DMS153 treated with DMSO at 0.1 percent for 48 hours (cell line): ENCODE measurements around the gene CLDN24.

ENCODE experiments used
- DNase-seq: peaks from one replicate; lab custom pipeline; 2025; ENCODE audit not compliant: unreplicated experiment; lab: John Stamatoyannopoulos, UW

CLDN24 gene

DNA sequence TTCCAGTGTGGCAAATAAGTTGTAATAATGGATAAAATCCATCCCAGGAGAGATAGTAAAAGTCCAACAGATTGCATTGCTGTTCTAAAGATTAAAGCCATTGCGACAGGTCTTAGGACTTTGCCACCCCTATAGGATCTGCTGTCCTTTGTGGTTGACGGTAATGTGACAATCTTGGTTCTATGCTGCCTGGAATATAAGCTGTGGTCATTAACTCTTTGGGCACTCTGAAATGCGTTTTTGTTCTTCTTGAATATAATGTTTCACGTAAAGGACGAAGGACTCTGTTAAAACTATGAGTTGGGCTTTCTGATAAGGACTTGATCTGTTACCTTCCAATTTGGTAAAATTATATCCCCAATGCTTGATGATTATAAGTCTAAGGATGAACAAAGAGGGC is at the start of gene CLDN24:
Gene CLDN24, minus strand, starts transcription at position 101 of the 400 bp plus-strand sequence. Its CDS starts 0 bp downstream, at position 101.
- no peak for DNase-seq

- no peak for DNase-seq
These were observed 48.6 kb upstream of the CLDN24 start for GRCh38 chr4:183370786-183371185.

GRCh38 chr4:183369073-183369472 is 46.8 kb upstream of the CLDN24 start:
- no peak for DNase-seq

GRCh38 chr4:183366206-183366835 is 44.1 kb upstream of the CLDN24 start:
- no peak for DNase-seq

GRCh38 chr4:183364025-183364424 is 41.8 kb upstream of the CLDN24 start:
- DNase-seq, result no peak

- DNase-seq, result no peak
These were observed 40.8 kb upstream of the CLDN24 start for GRCh38 chr4:183362916-183363542.

GRCh38 chr4:183362036-183362435 is 39.8 kb upstream of the CLDN24 start:
- DNase-seq, result no peak

GRCh38 chr4:183360161-183360919 is 38.1 kb upstream of the CLDN24 start:
- DNase-seq, result no peak

GRCh38 chr4:183358215-183358755 is 36.1 kb upstream of the CLDN24 start:
- DNase-seq, result no peak

- DNase-seq, result peak; percentile 49
These were observed 34.9 kb upstream of the CLDN24 start for GRCh38 chr4:183356931-183357675.

DNA sequence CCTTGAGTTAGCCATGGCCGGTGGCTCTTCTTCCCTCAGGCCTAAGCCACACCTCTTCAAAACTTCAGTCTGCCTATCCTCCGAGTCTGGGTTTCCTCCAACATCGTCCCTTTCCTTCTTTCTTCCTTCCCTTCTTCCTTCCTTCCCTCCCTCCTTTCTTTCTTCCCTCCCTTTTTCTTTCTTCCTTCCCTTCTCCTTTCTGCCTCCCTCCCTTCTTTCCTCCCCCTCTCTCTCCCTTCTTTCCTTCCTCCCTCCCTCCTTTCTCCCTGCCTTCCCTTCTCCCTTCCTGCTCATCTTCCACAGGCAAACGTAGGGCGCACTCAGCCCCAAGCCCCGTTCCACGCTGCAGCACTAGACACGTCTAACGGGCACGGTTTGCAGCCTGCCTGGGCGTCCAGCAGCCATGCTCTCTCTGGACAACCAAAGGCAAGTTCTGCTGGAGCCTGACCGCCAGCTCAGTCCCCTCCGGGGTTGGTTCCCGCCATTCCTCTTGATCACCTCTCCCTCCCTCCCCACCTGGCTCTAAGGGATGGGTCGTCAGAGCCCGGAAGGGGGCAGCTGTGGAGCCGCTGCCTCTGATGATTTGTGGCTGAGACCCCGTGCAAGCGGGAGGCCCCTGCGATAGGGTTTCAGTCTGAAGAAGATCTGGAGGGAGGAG is 34.1 kb upstream of the CLDN24 start:
- peak; percentile 49 for DNase-seq

- DNase-seq, result no peak
These were observed 33.2 kb upstream of the CLDN24 start for GRCh38 chr4:183355405-183355804.

DNA sequence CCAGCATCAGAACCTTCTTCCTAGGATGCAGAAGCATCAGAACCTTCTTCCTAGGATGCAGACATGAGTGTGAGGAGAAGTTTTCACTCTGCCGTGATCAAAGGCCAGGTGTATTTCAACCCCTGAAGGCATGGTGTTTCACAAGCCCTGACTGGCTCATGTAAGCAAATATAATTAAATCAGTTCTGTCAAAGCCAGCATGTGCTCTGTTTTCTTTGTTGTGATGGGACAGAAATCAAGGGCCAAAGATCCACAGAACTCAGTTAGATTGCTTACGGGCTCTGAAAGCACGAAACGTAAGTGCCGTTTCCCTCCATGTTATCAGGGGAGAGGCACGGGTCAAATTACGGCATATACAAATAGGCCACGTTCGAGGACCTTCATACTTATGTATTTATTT is 32.0 kb upstream of the CLDN24 start:
- DNase-seq, result peak; percentile 43

- no peak for DNase-seq
These were observed 31.3 kb upstream of the CLDN24 start for GRCh38 chr4:183353557-183353956.

DNA sequence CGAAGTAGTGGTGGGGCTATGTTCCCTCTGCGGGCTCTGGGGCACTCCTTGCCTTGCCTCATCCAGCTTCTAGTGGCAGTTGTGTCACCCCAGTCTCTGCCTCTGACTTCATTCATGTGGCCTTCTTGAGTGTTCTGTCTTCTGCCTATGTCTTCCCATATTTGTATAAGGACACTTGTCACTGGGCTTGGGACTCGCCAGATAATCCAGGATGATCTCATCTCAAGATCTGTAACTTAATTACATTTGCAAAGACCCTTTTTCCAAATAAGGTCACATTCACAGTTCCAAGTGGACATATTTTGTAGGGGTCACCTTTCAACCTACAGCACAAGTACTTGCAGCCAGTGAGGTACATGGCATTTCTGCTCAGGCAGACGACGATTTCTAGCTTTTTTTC is 30.3 kb upstream of the CLDN24 start:
- no peak for DNase-seq

- no peak for DNase-seq
These were observed 28.3 kb upstream of the CLDN24 start for GRCh38 chr4:183350317-183351071.

GRCh38 chr4:183349673-183350072 is 27.4 kb upstream of the CLDN24 start:
- no peak for DNase-seq

GRCh38 chr4:183348706-183349659 is 26.8 kb upstream of the CLDN24 start:
- no peak for DNase-seq

- DNase-seq, result no peak
These were observed 25.9 kb upstream of the CLDN24 start for GRCh38 chr4:183348136-183348535.
